Endodermal cell (in vitro differentiated cells): ENCODE data around the gene SLC30A2. TPM values are rescaled to one million over a fixed set of nuclear protein-coding genes. Genes with fewer than 3 reads are reported as not detected.

Experiments
- DNase-seq: peaks from one replicate; pipeline ENCODE4 v3.0.0-alpha.2; 2017
- H3K27ac ChIP-seq: 2 replicates; pipeline ENCODE4 v1.5.1; 2013; ENCODE audit warnings: mild to moderate bottlenecking, low read depth, low read length, moderate library complexity
- H3K27me3 ChIP-seq: 2 replicates; pipeline ENCODE4 v1.6.1; 2013; ENCODE audit warnings: mild to moderate bottlenecking, low read length, moderate library complexity; ENCODE audit not compliant: insufficient read depth, control insufficient read depth, poor library complexity, severe bottlenecking
- H3K36me3 ChIP-seq: 2 replicates; pipeline ENCODE4 v1.7.0; 2013; ENCODE audit warnings: mild to moderate bottlenecking, low read length, moderate library complexity; ENCODE audit not compliant: control insufficient read depth, insufficient read depth
- H3K4me1 ChIP-seq: one replicate; pipeline ENCODE4 v1.7.0; 2013; ENCODE audit warnings: low read length; ENCODE audit not compliant: control insufficient read depth, insufficient read depth
- H3K4me3 ChIP-seq: 2 replicates; pipeline ENCODE4 v1.5.1; 2013; ENCODE audit warnings: mild to moderate bottlenecking, low read length, moderate library complexity
- H3K9ac ChIP-seq: 2 replicates; pipeline ENCODE4 v1.6.1; 2013; ENCODE audit warnings: mild to moderate bottlenecking, low read length, moderate library complexity; ENCODE audit not compliant: poor library complexity, severe bottlenecking; ENCODE audit errors: extremely low read depth
- H3K9me3 ChIP-seq: 2 replicates; pipeline ENCODE4 v1.6.1; 2013; ENCODE audit warnings: mild to moderate bottlenecking, low read length, moderate library complexity; ENCODE audit not compliant: control insufficient read depth
- H3K27ac Mint-ChIP-seq: 2 replicates; pipeline ENCODE4 v1.8.0; 2020; ENCODE audit warnings: mixed read lengths
- H3K27me3 Mint-ChIP-seq: 2 replicates; pipeline ENCODE4 v1.8.0; 2021; ENCODE audit warnings: mild to moderate bottlenecking, mixed read lengths; ENCODE audit not compliant: insufficient read depth
- H3K36me3 Mint-ChIP-seq: 2 replicates; pipeline ENCODE4 v1.8.0; 2020; ENCODE audit warnings: low read depth, mixed read lengths
- H3K4me1 Mint-ChIP-seq: 2 replicates; pipeline ENCODE4 v1.8.0; 2020; ENCODE audit warnings: mixed read lengths
- H3K4me3 Mint-ChIP-seq: 2 replicates; pipeline ENCODE4 v1.8.0; 2020; ENCODE audit warnings: mild to moderate bottlenecking, moderate library complexity, mixed read lengths
- H3K9me3 Mint-ChIP-seq: 2 replicates; pipeline ENCODE4 v1.8.0; 2020; ENCODE audit warnings: mild to moderate bottlenecking, mixed read lengths
- CTCF ChIP-seq: fragments of 200-600 bp; sonication (generic); conservative IDR thresholded peaks from 2 replicates; pipeline ENCODE4 v1.5.0; 2021; ENCODE audit warnings: antibody characterized with exemption, mild to moderate bottlenecking
- WGBS, 2 experiments: methylation state at CpG; one replicate each; pipeline versions ENCODE4 v1.1.5 to v1.1.7; 2013; ENCODE audit warnings: missing lambda C conversion rate in 2 of 2, mixed read lengths in 1 of 2; ENCODE audit not compliant: insufficient coverage in 1 of 2, insufficient read length in 1 of 2; 5-methylcytosine and 5-hydroxymethylcytosine counted together
- total RNA-seq, 2 donors: library from RNA; stranded (reverse); fragmentation: NEBNext Ultra II Directional in 1 of 2; extraction: Animal tissue kit (Norgen Biotek cat#: 25700) in 1 of 2; gene quantifications; 2 replicates in 1 of 2; 3 replicates in 1 of 2; pipeline ENCODE4 v1.2.1, GENCODE V29; 2021

The SLC30A2 gene
- total RNA-seq, 2 donors from 2014 or later = not detected

- TF ChIP-seq CTCF = no peak
These were observed 20.9 kb downstream of the SLC30A2 start for GRCh38 chr1:26025060-26025459.

GRCh38 chr1:26023826-26024225 lies 22.1 kb downstream of the SLC30A2 start:
- WGBS, 2 experiments = 88 to 94% methylated on average over 3 to 5 of the region's 5 CpGs
- H3K4me3 ChIP-seq = no peak overlapping the region
- H3K27ac ChIP-seq = no peak overlapping the region
- peaks cover 2% of the 10 kb centered on the region for H3K4me1 ChIP-seq
- no peak for TF ChIP-seq CTCF
- Mint-ChIP-seq H3K27ac (no peak overlapping the region), H3K9me3 (no peaks in the 10 kb centered on the region), H3K27me3 (peaks cover 2% of the 10 kb centered on the region), H3K36me3 (no peaks in the 10 kb centered on the region), H3K4me1 (peaks cover 15% of the 10 kb centered on the region), H3K4me3 (no peak overlapping the region)
- DNase-seq = no peak
- no peaks in the 10 kb centered on the region for H3K36me3 ChIP-seq
- H3K9ac ChIP-seq = no peak overlapping the region
- no peaks in the 10 kb centered on the region for H3K9me3 ChIP-seq
- H3K27me3 ChIP-seq = no peaks in the 10 kb centered on the region

More at GRCh38 chr1:26025060-26025459, 20.9 kb downstream of the SLC30A2 start:
- Histone ChIP-seq H3K27me3 (no peaks in the 10 kb centered on the region), H3K9ac (no peak overlapping the region), H3K9me3 (no peaks in the 10 kb centered on the region), H3K4me1 (peaks cover 2% of the 10 kb centered on the region), H3K4me3 (no peak overlapping the region), H3K36me3 (no peaks in the 10 kb centered on the region), H3K27ac (no peak overlapping the region)
- DNase-seq = no peak
- WGBS, 2 experiments = 80 to 97% methylated on average over 1 to 5 of the region's 5 CpGs
- Mint-ChIP-seq H3K4me3 (no peak overlapping the region), H3K27ac (no peak overlapping the region), H3K4me1 (peaks cover 13% of the 10 kb centered on the region), H3K9me3 (no peaks in the 10 kb centered on the region), H3K36me3 (no peaks in the 10 kb centered on the region), H3K27me3 (peaks cover 2% of the 10 kb centered on the region)

GRCh38 chr1:26023009-26023408 lies 22.9 kb downstream of the SLC30A2 start:
- Mint-ChIP-seq H3K27ac (no peak overlapping the region), H3K36me3 (no peaks in the 10 kb centered on the region), H3K9me3 (no peaks in the 10 kb centered on the region), H3K27me3 (peaks cover 2% of the 10 kb centered on the region), H3K4me3 (no peak overlapping the region), H3K4me1 (peaks cover 19% of the 10 kb centered on the region)
- Histone ChIP-seq H3K4me3 (no peak overlapping the region), H3K9ac (no peak overlapping the region), H3K4me1 (peaks cover 2% of the 10 kb centered on the region), H3K9me3 (no peaks in the 10 kb centered on the region), H3K27ac (no peak overlapping the region), H3K27me3 (no peaks in the 10 kb centered on the region), H3K36me3 (no peaks in the 10 kb centered on the region)
- no peak for DNase-seq
- WGBS, 2 experiments = 88 to 92% methylated on average over 3 to 13 of the region's 13 CpGs
- TF ChIP-seq CTCF = no peak
